ENCODE measurements around the gene BNC2.

Gene BNC2

GRCh38 chr9:16817514-16817913 lies 53.0 kb downstream of the BNC2 start:
- Histone ChIP-seq H3K27me3 (ENCODE audit: insufficient read depth, poor library complexity, severe bottlenecking) (no peaks in the 10 kb centered on the region), H3K27ac (replicated peaks) (no peak overlapping the region), H3K4me3 (replicated peaks; ENCODE audit: insufficient read depth, low read length) (no peak overlapping the region)
- DNase-seq (ENCODE audit: low read depth in 1 of 2, low spot score in 1 of 2), result no peak
- TF ChIP-seq POLR2AphosphoS5 (IDR thresholded peaks at IDR 0.05; ENCODE audit: low read depth) (no peak), CTCF (IDR thresholded peaks at IDR 0.05; ENCODE audit: insufficient read depth, low read length) (no peak), SPI1 (IDR thresholded peaks at IDR 0.05; ENCODE audit: borderline replicate concordance, low read depth) (no peak), REST (IDR thresholded peaks at IDR 0.05; ENCODE audit: insufficient replicate concordance, low read depth) (no peak), GABPA (IDR thresholded peaks at IDR 0.05; ENCODE audit: low read depth) (no peak)

- no peaks in the 10 kb centered on the region for H3K27me3 ChIP-seq (ENCODE audit: insufficient read depth, poor library complexity, severe bottlenecking)
- H3K4me3 ChIP-seq (replicated peaks; ENCODE audit: insufficient read depth, low read length), result no peak overlapping the region
- H3K27ac ChIP-seq (replicated peaks), result no peak overlapping the region
- TF ChIP-seq SPI1 (IDR thresholded peaks at IDR 0.05; ENCODE audit: borderline replicate concordance, low read depth) (no peak), POLR2AphosphoS5 (IDR thresholded peaks at IDR 0.05; ENCODE audit: low read depth) (no peak), REST (IDR thresholded peaks at IDR 0.05; ENCODE audit: insufficient replicate concordance, low read depth) (no peak), GABPA (IDR thresholded peaks at IDR 0.05; ENCODE audit: low read depth) (no peak)
- DNase-seq (ENCODE audit: low read depth in 1 of 2, low spot score in 1 of 2), result no peak
Measured at GRCh38 chr9:16817002-16817401, 53.5 kb downstream of the BNC2 start.

- DNase-seq (ENCODE audit: low read depth in 1 of 2, low spot score in 1 of 2), result no peak
- TF ChIP-seq SPI1 (IDR thresholded peaks at IDR 0.05; ENCODE audit: borderline replicate concordance, low read depth) (no peak), GABPA (IDR thresholded peaks at IDR 0.05; ENCODE audit: low read depth) (no peak), CTCF (IDR thresholded peaks at IDR 0.05; ENCODE audit: insufficient read depth, low read length) (no peak), REST (IDR thresholded peaks at IDR 0.05; ENCODE audit: insufficient replicate concordance, low read depth) (no peak), POLR2AphosphoS5 (IDR thresholded peaks at IDR 0.05; ENCODE audit: low read depth) (no peak)
- Histone ChIP-seq H3K4me3 (replicated peaks; ENCODE audit: insufficient read depth, low read length) (no peak overlapping the region), H3K27me3 (ENCODE audit: insufficient read depth, poor library complexity, severe bottlenecking) (no peaks in the 10 kb centered on the region), H3K27ac (replicated peaks) (no peak overlapping the region)
Measured at GRCh38 chr9:16816011-16816410, 54.5 kb downstream of the BNC2 start.
